HepG2 (cell line): ENCODE measurements around the gene GPR152. TPM values are rescaled to one million over a fixed set of nuclear protein-coding genes. Genes with fewer than 3 reads are reported as not detected.

Source experiments
- ADNP ChIP-seq: sonication (generic); formaldehyde crosslinking; IDR thresholded peaks from 2 replicates; pipeline ENCODE4 v1.4.0; 2020; ENCODE audit warnings: missing genetic modification reagents
- BRD4 ChIP-seq: sonication (generic); formaldehyde crosslinking; IDR thresholded peaks from 2 replicates; pipeline ENCODE4 v1.4.0; 2020; ENCODE audit warnings: missing genetic modification reagents
- CEBPB ChIP-seq: IDR thresholded peaks from 2 replicates; pipeline ENCODE4 v1.6.1; 2011; ENCODE audit warnings: low read depth, low read length, improper control_type of control experiment, borderline replicate concordance
- GPBP1L1 ChIP-seq: sonication (generic); formaldehyde crosslinking; IDR thresholded peaks from 2 replicates; pipeline ENCODE4 v1.5.0; 2020; ENCODE audit warnings: mild to moderate bottlenecking, missing genetic modification reagents
- IKZF5 ChIP-seq: IDR thresholded peaks from 2 replicates; pipeline ENCODE4 v1.6.1; 2018; ENCODE audit warnings: missing genetic modification reagents, mild to moderate bottlenecking, missing compliant biosample characterization
- NFATC3 ChIP-seq: sonication (generic); formaldehyde crosslinking; IDR thresholded peaks from 2 replicates; pipeline ENCODE4 v1.5.1; 2020; ENCODE audit warnings: mild to moderate bottlenecking, missing genetic modification reagents
- NFYC ChIP-seq: IDR thresholded peaks from 2 replicates; pipeline ENCODE4 v1.6.1; 2016; ENCODE audit warnings: missing genetic modification reagents, missing compliant biosample characterization
- NR0B2 ChIP-seq: sonication (generic); formaldehyde crosslinking; IDR thresholded peaks from 2 replicates; pipeline ENCODE4 v1.4.0; 2020; ENCODE audit warnings: mild to moderate bottlenecking, missing genetic modification reagents
- NRL ChIP-seq: sonication (generic); formaldehyde crosslinking; IDR thresholded peaks from 2 replicates; pipeline ENCODE4 v1.5.0; 2020; ENCODE audit warnings: missing genetic modification reagents, mild to moderate bottlenecking, moderate library complexity, borderline replicate concordance
- SOX6 ChIP-seq, 2 experiments: fragments of 450-650 bp in 1 of 2; sonication (generic) in 1 of 2; formaldehyde crosslinking in 1 of 2; IDR thresholded peaks; 2 replicates each; pipeline versions ENCODE4 v1.4.0 to v1.6.1; 2017 to 2020; ENCODE audit warnings: antibody characterized with exemption in 1 of 2, mild to moderate bottlenecking in 1 of 2, missing genetic modification reagents in 1 of 2
- TOE1 ChIP-seq: sonication (generic); formaldehyde crosslinking; IDR thresholded peaks from 2 replicates; pipeline ENCODE4 v1.4.0; 2020; ENCODE audit warnings: mild to moderate bottlenecking, missing genetic modification reagents
- U2AF1 ChIP-seq: fragments of 200-400 bp; formaldehyde crosslinking; optimal IDR thresholded peaks from 2 replicates; pipeline ENCODE3; 2017; ENCODE audit warnings: mild to moderate bottlenecking, low read depth, low read length
- ZFP82 ChIP-seq: sonication (generic); formaldehyde crosslinking; IDR thresholded peaks from 2 replicates; pipeline ENCODE4 v1.5.1; 2020; ENCODE audit warnings: mild to moderate bottlenecking, missing genetic modification reagents, borderline replicate concordance
- ZNF282 ChIP-seq: fragments of 450-650 bp; IDR thresholded peaks from 2 replicates; pipeline ENCODE4 v1.6.1; 2018; ENCODE audit not compliant: partially characterized antibody
- ZNF333 ChIP-seq: sonication (generic); formaldehyde crosslinking; IDR thresholded peaks from 2 replicates; pipeline ENCODE4 v1.4.0; 2020; ENCODE audit warnings: mild to moderate bottlenecking, missing genetic modification reagents, borderline replicate concordance
- ZNF556 ChIP-seq: sonication (generic); formaldehyde crosslinking; IDR thresholded peaks from 2 replicates; pipeline ENCODE4 v1.4.0; 2020; ENCODE audit warnings: mild to moderate bottlenecking, missing genetic modification reagents, borderline replicate concordance
- ZNF572 ChIP-seq: sonication (generic); formaldehyde crosslinking; IDR thresholded peaks from 2 replicates; pipeline ENCODE4 v1.5.1; 2020; ENCODE audit warnings: mild to moderate bottlenecking, missing genetic modification reagents
- ZNF672 ChIP-seq: sonication (generic); formaldehyde crosslinking; IDR thresholded peaks from 2 replicates; pipeline ENCODE4 v1.8.1; 2022; ENCODE audit warnings: missing genetic modification reagents
- ZNF737 ChIP-seq: sonication (generic); formaldehyde crosslinking; IDR thresholded peaks from 2 replicates; pipeline ENCODE4 v1.5.0; 2020; ENCODE audit warnings: missing genetic modification reagents, mild to moderate bottlenecking, borderline replicate concordance
- ZNF768 ChIP-seq: sonication (generic); formaldehyde crosslinking; IDR thresholded peaks from 2 replicates; pipeline ENCODE4 v1.4.0; 2020; ENCODE audit warnings: missing genetic modification reagents
- ZNF781 ChIP-seq: sonication (generic); formaldehyde crosslinking; IDR thresholded peaks from 2 replicates; pipeline ENCODE4 v1.5.1; 2020; ENCODE audit warnings: borderline replicate concordance, mild to moderate bottlenecking, missing genetic modification reagents; ENCODE audit errors: not compliant biosample characterization
- polyA plus RNA-seq, 8 experiments: library from polyadenylated mRNA; depleted of rRNA in 3 of 8; stranded (reverse) in 7 of 8; unstranded in 1 of 8; fragments of >200 nt; fragmentation: Illumina TruSeq in 4 of 8; extraction: Trizol in 4 of 8; gene quantifications; 2 replicates each; pipeline versions ENCODE4 v1.2.1 to v1.2.3, GENCODE V29; 2011 to 2016; ENCODE audit warnings: low read depth in 4 of 8, missing spikeins in 1 of 8, mixed read lengths in 1 of 8; ENCODE audit not compliant: insufficient read depth in 1 of 8
- total RNA-seq, 5 experiments: library from RNA; depleted of rRNA; stranded (reverse); fragments of >200 nt; fragmentation: Illumina TruSeq; extraction: Trizol; gene quantifications; 2 replicates each; pipeline ENCODE4 v1.2.3, GENCODE V29; 2016; ENCODE audit warnings: low read depth in 1 of 5
- TF ChIP-seq, protein P1 (sequence below): sonication (generic); formaldehyde crosslinking; IDR thresholded peaks from 2 replicates; pipeline ENCODE4 v1.4.0; 2020; ENCODE audit warnings: missing genetic modification reagents

GPR152 gene
- total and polyA plus RNA-seq, 2 of the 13 experiments (the other 11 are each of a cell fraction or from before 2014, with no cell fraction given) = not detected

GRCh38 chr11:67482827-67483798, 30.6 kb upstream of the GPR152 start, which contains the start of gene AIP (continued):
- TF ChIP-seq ZNF333 = no peak; the same call in 1 of the 2 replicates
- TF ChIP-seq NFATC3 = peak; percentile 98
- no peak for TF ChIP-seq ZNF282
- TF ChIP-seq IKZF5 = peak; percentile 97
- TF ChIP-seq ZNF672 (CRISPR knock-in tag) = no peak; the same call in 1 of the 2 replicates
- 0 out of 2 replicates have a peak, but pooled peaks have one; percentile 80 for TF ChIP-seq TOE1
- no peak for TF ChIP-seq CEBPB
- TF ChIP-seq SOX6 (IDR thresholded peaks at IDR 0.05) = no peak
- TF ChIP-seq SOX6 (CRISPR knock-in tag; IDR thresholded peaks at IDR 0.05) = no peak; the same call in none of the 2 replicates
- TF ChIP-seq ZNF737 (CRISPR knock-in tag) = no peak
- TF ChIP-seq, protein P1, sequence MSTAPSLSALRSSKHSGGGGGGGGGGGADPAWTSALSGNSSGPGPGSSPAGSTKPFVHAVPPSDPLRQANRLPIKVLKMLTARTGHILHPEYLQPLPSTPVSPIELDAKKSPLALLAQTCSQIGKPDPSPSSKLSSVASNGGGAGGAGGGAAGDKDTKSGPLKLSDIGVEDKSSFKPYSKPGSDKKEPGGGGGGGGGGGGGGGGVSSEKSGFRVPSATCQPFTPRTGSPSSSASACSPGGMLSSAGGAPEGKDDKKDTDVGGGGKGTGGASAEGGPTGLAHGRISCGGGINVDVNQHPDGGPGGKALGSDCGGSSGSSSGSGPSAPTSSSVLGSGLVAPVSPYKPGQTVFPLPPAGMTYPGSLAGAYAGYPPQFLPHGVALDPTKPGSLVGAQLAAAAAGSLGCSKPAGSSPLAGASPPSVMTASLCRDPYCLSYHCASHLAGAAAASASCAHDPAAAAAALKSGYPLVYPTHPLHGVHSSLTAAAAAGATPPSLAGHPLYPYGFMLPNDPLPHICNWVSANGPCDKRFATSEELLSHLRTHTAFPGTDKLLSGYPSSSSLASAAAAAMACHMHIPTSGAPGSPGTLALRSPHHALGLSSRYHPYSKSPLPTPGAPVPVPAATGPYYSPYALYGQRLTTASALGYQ (CRISPR knock-in tag) = peak; percentile 72; the same call in 1 of the 2 replicates
- peak; percentile 96 for TF ChIP-seq ZNF572 (CRISPR knock-in tag)
- peak; percentile 87 for TF ChIP-seq ZFP82 (CRISPR knock-in tag)
- TF ChIP-seq NRL = peak; percentile 99
- peak; percentile 74; the same call in 1 of the 2 replicates for TF ChIP-seq ZNF768 (CRISPR knock-in tag)
- TF ChIP-seq U2AF1 = no peak
- TF ChIP-seq ZNF781 (CRISPR knock-in tag) = peak; percentile 99
- peak; percentile 79; the same call in 1 of the 2 replicates for TF ChIP-seq NFYC (CRISPR knock-in tag)
- TF ChIP-seq GPBP1L1 (CRISPR knock-in tag) = no peak
- TF ChIP-seq ZNF556 = peak; percentile 82; the same call in 1 of the 2 replicates
- TF ChIP-seq ADNP (CRISPR knock-in tag) = no peak
- peak; percentile 96 for TF ChIP-seq NR0B2 (CRISPR knock-in tag)
- peak; percentile 86 for TF ChIP-seq BRD4 (CRISPR knock-in tag)
